GM12878 (cell line): ENCODE results near the gene PRR14L.

Source experiments
- NR2C2 ChIP-seq: IDR thresholded peaks from 2 replicates; pipeline ENCODE4 v1.6.1; 2011; ENCODE audit warnings: borderline replicate concordance, low read depth; ENCODE audit not compliant: control insufficient read depth, insufficient read length
- SPI1 ChIP-seq: IDR thresholded peaks from 2 replicates; pipeline ENCODE4 v1.6.1; 2011; ENCODE audit warnings: low read depth, mild to moderate bottlenecking, low read length, moderate library complexity, borderline replicate concordance; ENCODE audit not compliant: insufficient read depth

DNA sequence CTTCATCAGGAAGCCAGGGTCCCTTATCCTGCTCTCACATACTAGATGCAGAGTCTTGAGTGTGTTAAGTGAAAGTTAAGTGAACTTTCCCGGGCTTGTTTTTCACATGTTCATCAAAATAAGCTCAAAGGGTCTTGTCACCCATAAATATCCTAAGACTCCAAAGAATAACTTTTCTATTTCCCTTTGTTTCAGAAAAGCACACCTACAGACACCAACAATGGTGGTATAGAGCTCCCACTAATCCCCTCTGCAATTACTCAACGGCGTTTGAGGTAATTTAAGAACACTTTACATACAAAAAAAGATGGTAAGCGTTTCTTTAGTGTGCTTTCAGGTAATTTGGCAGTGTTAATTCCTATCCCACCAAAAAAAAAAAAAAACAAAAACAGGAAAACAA lies 2.5 kb downstream of the PRR14L start:
- TF ChIP-seq NR2C2 (no peak), SPI1 (no peak)
